ENCODE results near the gene ZFPM1. TPM values are rescaled to one million over a fixed set of nuclear protein-coding genes. Genes with fewer than 3 reads are reported as not detected.

The ZFPM1 gene
- total RNA-seq, 4 donors from 2014 or later: 4.2 to 9.3 (median 5.1) TPM

GRCh38 chr16:88465387-88465983, 12.4 kb downstream of the ZFPM1 start:
- no peak overlapping the region for H3K4me3 ChIP-seq
- DNase-seq (ENCODE audit: low spot score in 2 of 2): no peak
- H3K9me3 ChIP-seq: no peaks in the 10 kb centered on the region
- WGBS: 85% methylated on average over 14 of the region's 22 CpGs
- peaks cover 17% of the 10 kb centered on the region for H3K4me1 ChIP-seq
- no peak for TF ChIP-seq CTCF (IDR thresholded peaks at IDR 0.05)
- no peaks in the 10 kb centered on the region for H3K36me3 ChIP-seq
- H3K27me3 ChIP-seq: no peaks in the 10 kb centered on the region
- H3K27ac ChIP-seq: no peak overlapping the region

GRCh38 chr16:88466175-88466862, 13.2 kb downstream of the ZFPM1 start:
- DNase-seq (ENCODE audit: low spot score in 2 of 2): no peak
- Histone ChIP-seq H3K4me3 (no peak overlapping the region), H3K9me3 (no peaks in the 10 kb centered on the region), H3K36me3 (no peaks in the 10 kb centered on the region), H3K27me3 (no peaks in the 10 kb centered on the region), H3K4me1 (peaks cover 14% of the 10 kb centered on the region), H3K27ac (no peak overlapping the region)
- TF ChIP-seq POLR2AphosphoS5 (IDR thresholded peaks at IDR 0.05) (no peak), CTCF (IDR thresholded peaks at IDR 0.05) (no peak), POLR2A (IDR thresholded peaks at IDR 0.05) (no peak)
- WGBS: 86% methylated on average over 14 of the region's 15 CpGs

- no peak overlapping the region for H3K4me3 ChIP-seq
- no peak overlapping the region for H3K27ac ChIP-seq
- peaks cover 10% of the 10 kb centered on the region for H3K4me1 ChIP-seq
- H3K27me3 ChIP-seq: no peaks in the 10 kb centered on the region
- no peaks in the 10 kb centered on the region for H3K9me3 ChIP-seq
- no peak for TF ChIP-seq POLR2AphosphoS5 (IDR thresholded peaks at IDR 0.05)
- no peak for TF ChIP-seq POLR2A (IDR thresholded peaks at IDR 0.05)
- no peak for TF ChIP-seq CTCF (IDR thresholded peaks at IDR 0.05)
- no peak for TF ChIP-seq EP300 (IDR thresholded peaks at IDR 0.05)
- no peaks in the 10 kb centered on the region for H3K36me3 ChIP-seq
- DNase-seq (ENCODE audit: low spot score in 2 of 2): no peak
- WGBS: no CpG with 5 or more reads among the region's 13 CpGs
Measured at GRCh38 chr16:88466949-88467348, 13.9 kb downstream of the ZFPM1 start.

GRCh38 chr16:88467541-88467944, 14.5 kb downstream of the ZFPM1 start:
- WGBS: 84% methylated on average over 17 of the region's 18 CpGs
- H3K27ac ChIP-seq: no peak overlapping the region
- H3K9me3 ChIP-seq: no peaks in the 10 kb centered on the region
- H3K4me3 ChIP-seq: no peak overlapping the region
- TF ChIP-seq POLR2AphosphoS5 (IDR thresholded peaks at IDR 0.05) (no peak), CTCF (IDR thresholded peaks at IDR 0.05) (no peak), EP300 (IDR thresholded peaks at IDR 0.05) (no peak), POLR2A (IDR thresholded peaks at IDR 0.05) (no peak)
- H3K4me1 ChIP-seq: peaks cover 10% of the 10 kb centered on the region
- H3K36me3 ChIP-seq: no peaks in the 10 kb centered on the region
- H3K27me3 ChIP-seq: no peaks in the 10 kb centered on the region
- no peak for DNase-seq (ENCODE audit: low spot score in 2 of 2)

- TF ChIP-seq POLR2A (IDR thresholded peaks at IDR 0.05): no peak
- TF ChIP-seq EP300 (IDR thresholded peaks at IDR 0.05): no peak
- TF ChIP-seq POLR2AphosphoS5 (IDR thresholded peaks at IDR 0.05): no peak
- TF ChIP-seq CTCF (IDR thresholded peaks at IDR 0.05): no peak
- H3K9me3 ChIP-seq: no peaks in the 10 kb centered on the region
- H3K4me3 ChIP-seq: no peak overlapping the region
- H3K27ac ChIP-seq: no peak overlapping the region
- 73% methylated on average over 11 of the region's 20 CpGs for WGBS
- no peaks in the 10 kb centered on the region for H3K27me3 ChIP-seq
- no peak for DNase-seq (ENCODE audit: low spot score in 2 of 2)
- H3K36me3 ChIP-seq: no peaks in the 10 kb centered on the region
- H3K4me1 ChIP-seq: peaks cover 10% of the 10 kb centered on the region
Measured at GRCh38 chr16:88468275-88469129, 15.4 kb downstream of the ZFPM1 start.

Measured in suprapubic skin (tissue), 4 donors.